ENCODE results near the gene CUL1.

Gene CUL1

GRCh38 chr7:148811892-148812291 is 113.2 kb downstream of the CUL1 start:
- no peak for DNase-seq

- no peak for DNase-seq
Measured at GRCh38 chr7:148813890-148814289, 115.2 kb downstream of the CUL1 start.

GRCh38 chr7:148814922-148815559 is 116.3 kb downstream of the CUL1 start:
- DNase-seq = no peak

GRCh38 chr7:148815612-148816011 is 116.9 kb downstream of the CUL1 start:
- DNase-seq = no peak

DNA sequence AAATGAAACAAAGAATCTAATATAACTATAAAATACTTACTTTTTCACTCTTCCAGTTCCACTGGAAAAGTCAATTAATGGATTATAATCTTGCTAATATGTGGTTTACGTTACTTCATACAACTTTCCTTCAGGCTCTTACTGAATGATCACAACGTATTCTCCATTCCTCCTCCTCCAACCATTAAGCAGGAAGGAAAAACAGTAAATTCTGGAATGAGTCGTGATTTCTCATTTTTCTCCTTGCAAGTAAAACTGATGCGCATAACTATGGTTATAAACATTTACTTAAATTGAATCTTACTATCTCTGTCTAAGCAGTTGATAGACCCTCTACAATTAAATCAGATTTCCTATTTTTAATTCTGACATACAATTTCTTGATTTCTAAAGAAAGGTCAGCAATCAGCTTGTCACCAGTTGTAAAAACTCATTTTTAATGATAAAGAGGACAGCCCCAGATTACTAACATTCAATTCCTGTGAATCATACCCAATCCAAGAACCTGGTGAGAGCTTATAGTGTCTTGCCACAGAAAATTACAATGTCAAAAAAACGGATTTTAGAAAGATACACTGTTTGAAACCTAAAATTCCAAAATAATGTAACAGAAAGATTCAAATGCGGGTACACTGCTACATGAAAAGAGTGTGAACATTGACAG is 121.1 kb downstream of the CUL1 start:
- DNase-seq = no peak

GRCh38 chr7:148821422-148821821 is 122.7 kb downstream of the CUL1 start:
- DNase-seq = no peak

DNA sequence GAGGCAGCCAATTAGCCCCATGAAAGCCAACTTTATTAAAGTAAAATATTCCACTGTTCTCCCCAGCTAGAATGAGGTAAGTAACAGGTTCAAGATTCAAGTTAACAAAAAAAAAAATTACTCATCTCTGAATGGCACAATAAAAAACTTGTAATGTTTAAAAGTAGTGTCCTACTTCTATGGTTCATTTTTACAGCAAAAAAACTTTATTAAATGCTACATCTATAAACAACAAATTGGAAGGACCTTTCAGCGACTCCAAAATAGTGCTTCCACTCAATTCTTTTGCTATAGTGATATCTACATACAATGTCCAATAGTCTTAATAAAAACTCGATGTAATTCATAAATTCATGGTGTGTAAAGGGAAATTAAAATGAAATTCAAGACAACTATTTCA is 126.2 kb downstream of the CUL1 start:
- DNase-seq = no peak

DNA sequence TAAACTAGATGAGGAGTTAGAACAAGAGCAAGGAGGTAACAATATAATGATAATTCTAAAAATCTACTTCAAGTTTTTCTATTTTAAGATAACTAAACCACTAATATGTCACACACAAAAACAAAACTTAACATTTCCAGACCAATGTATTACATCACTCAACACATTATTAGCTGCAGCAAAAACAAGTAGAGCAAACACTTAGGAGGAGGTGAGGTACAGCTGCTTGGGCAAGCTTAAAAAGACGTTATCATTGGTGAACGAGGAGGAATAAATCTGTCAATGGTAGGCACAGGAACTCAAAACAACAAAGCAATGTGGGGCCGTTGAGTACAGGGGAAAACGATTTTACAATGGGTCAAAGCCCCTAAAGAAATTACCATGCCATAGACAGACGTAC is 126.6 kb downstream of the CUL1 start:
- no peak for DNase-seq

- DNase-seq = no peak
Measured at GRCh38 chr7:148828965-148829364, 130.3 kb downstream of the CUL1 start.

- no peak for DNase-seq
Measured at GRCh38 chr7:148830897-148831692, 132.4 kb downstream of the CUL1 start.

DNA sequence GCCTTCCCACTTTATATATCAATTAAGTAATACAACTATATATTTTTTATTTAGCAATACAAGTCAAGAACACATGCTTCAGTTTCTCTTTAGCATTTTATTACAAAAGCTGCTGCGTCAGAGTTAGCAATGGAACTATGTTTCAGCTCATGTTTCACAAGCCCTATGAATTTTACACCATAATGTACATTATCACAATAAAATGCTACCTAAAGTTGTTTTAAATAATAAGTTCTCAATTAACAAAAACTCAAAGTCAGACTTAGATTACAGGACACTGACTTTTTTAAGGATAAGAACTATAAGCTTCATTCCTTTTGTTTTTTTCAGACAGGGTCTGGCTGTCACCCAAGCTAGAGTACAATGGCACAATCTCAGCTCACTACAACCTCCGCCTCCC is 133.1 kb downstream of the CUL1 start:
- DNase-seq = no peak

- no peak for DNase-seq
Measured at GRCh38 chr7:148834605-148835004, 135.9 kb downstream of the CUL1 start.

DNA sequence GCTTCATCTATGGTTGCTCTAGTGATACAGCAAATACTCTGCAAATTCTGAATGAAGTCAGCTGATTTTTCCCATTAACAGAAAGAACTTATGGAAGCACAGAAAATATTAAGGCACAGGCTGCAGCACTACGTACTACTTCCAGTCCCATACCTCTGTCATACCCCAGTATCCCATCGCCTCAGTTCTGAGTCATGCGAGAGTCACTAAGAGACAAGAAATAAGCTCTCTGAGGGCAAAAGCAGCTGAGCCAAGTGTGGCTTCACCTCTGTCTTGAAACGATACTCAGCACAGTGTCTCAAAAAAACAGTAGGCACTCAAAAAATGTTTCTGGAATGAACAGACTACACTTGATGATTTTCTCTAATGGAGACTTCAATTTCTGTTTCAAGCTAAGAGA is 137.2 kb downstream of the CUL1 start:
- no peak for DNase-seq

- DNase-seq = no peak
Measured at GRCh38 chr7:148838905-148839304, 140.2 kb downstream of the CUL1 start.

DNA sequence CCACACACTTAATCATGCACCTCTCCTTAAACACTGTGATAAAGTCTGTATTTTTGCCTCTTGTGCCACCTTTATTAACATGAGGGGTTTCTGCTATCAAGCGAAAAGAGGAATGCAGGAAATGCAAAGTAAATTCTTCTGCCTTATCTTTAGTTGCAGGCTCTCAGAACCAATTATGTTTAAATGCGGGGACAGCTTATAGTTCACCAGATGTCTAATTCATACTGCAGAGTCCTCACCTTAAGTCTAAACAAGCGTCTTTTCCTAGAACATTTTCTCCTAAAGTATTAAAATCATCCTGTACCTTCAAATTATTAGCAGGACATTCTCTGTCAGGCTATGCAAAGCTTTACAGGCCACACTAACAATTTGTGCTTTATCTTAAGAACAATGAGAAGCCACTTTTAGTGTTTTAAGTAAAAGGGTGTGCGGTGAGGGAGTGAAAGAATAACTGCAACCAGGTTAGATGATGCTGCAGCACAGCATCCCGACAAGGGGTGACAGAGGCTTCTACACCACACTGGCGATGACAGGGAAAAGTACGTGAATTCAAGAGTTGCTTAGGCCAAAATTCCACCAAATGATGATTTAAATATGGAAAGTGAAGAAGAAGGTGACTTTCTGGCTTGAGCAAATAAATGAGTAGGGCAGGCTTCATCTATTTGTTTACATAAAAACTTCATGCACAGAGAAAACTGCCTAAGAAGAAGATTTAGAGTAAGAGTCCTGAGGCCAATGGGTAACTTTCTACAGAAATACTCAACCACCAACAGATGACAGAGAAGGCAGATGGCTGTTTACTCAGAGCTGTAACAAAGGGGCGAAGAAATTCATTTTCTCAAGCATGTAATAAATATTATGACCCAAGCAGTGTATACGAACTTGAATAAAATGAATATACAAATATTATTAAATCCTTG is 149.4 kb downstream of the CUL1 start:
- no peak for DNase-seq

- DNase-seq = no peak
Measured at GRCh38 chr7:148849393-148850098, 150.8 kb downstream of the CUL1 start.

DNA sequence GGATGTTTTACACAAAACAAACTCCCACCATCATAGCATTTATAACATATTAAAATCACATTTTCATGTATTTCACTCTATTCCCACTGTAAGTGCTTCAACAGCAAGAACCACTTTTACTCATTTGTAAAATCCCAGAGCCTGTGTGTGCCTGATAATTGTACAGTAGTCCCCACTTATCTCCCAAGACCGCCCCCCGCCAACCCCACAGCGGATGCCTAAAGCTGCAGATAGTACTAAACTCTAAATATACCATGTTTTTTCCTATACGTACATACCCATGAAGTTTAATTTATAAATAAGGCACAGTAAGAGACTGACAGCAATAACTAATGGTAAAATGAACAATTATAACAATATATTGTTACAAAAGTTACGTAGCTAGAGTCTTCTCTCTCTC is 151.9 kb downstream of the CUL1 start:
- DNase-seq = no peak
